Osteocyte (in vitro differentiated cells): ENCODE measurements around the gene ZSCAN20. TPM values are rescaled to one million over a fixed set of nuclear protein-coding genes. Genes with fewer than 3 reads are reported as not detected.

Experiments
- DNase-seq: peaks from one replicate; pipeline ENCODE4 v3.0.0; 2021; ENCODE audit warnings: mixed read lengths; ENCODE audit not compliant: unreplicated experiment; ENCODE audit errors: extremely low spot score
- H3K27ac Mint-ChIP-seq: one replicate; pipeline ENCODE4 v1.8.0; 2021; ENCODE audit warnings: mild to moderate bottlenecking, mixed read lengths; ENCODE audit not compliant: unreplicated experiment
- H3K27me3 Mint-ChIP-seq: one replicate; pipeline ENCODE4 v1.8.0; 2021; ENCODE audit warnings: mixed read lengths; ENCODE audit not compliant: unreplicated experiment
- H3K36me3 Mint-ChIP-seq: one replicate; pipeline ENCODE4 v1.8.0; 2021; ENCODE audit warnings: mixed read lengths; ENCODE audit not compliant: unreplicated experiment
- H3K4me1 Mint-ChIP-seq: one replicate; pipeline ENCODE4 v1.8.0; 2021; ENCODE audit warnings: mixed read lengths; ENCODE audit not compliant: unreplicated experiment
- H3K4me3 Mint-ChIP-seq: one replicate; pipeline ENCODE4 v1.8.0; 2021; ENCODE audit warnings: mild to moderate bottlenecking, moderate library complexity, mixed read lengths; ENCODE audit not compliant: unreplicated experiment
- H3K9me3 Mint-ChIP-seq: one replicate; pipeline ENCODE4 v1.8.0; 2021; ENCODE audit warnings: mixed read lengths; ENCODE audit not compliant: unreplicated experiment
- total RNA-seq: library from RNA; stranded (reverse); gene quantifications from 2 replicates; pipeline ENCODE4 v1.2.1, GENCODE V29; 2021
- TF ChIP-seq, protein P1 (sequence below): fragments of 200-600 bp; sonication (generic); IDR thresholded peaks from 2 replicates; pipeline ENCODE4 v1.5.0; 2021; ENCODE audit warnings: antibody characterized with exemption, mild to moderate bottlenecking, moderate library complexity

Gene ZSCAN20
- total RNA-seq, 1 donor from 2014 or later = 7.3 TPM

DNA sequence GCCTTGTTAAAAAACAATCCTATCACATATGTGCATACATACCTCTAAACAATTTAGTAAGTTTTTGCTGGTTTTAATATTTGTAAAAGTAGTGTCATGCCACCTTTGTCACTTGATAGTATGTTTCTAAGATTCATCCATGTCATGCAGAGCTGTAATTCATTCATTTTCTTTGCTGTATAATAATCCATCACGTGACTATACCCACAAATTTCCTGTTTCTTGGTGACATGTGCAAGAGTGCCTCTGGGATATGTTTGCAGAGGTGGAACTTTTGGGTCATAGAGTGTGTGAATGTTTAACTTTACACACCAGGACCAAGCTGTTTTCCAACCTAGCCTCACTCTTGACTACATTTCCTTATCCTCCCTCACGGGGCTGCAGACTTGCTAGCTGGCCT is 62.9 kb downstream of the ZSCAN20 start:
- TF ChIP-seq, protein P1, sequence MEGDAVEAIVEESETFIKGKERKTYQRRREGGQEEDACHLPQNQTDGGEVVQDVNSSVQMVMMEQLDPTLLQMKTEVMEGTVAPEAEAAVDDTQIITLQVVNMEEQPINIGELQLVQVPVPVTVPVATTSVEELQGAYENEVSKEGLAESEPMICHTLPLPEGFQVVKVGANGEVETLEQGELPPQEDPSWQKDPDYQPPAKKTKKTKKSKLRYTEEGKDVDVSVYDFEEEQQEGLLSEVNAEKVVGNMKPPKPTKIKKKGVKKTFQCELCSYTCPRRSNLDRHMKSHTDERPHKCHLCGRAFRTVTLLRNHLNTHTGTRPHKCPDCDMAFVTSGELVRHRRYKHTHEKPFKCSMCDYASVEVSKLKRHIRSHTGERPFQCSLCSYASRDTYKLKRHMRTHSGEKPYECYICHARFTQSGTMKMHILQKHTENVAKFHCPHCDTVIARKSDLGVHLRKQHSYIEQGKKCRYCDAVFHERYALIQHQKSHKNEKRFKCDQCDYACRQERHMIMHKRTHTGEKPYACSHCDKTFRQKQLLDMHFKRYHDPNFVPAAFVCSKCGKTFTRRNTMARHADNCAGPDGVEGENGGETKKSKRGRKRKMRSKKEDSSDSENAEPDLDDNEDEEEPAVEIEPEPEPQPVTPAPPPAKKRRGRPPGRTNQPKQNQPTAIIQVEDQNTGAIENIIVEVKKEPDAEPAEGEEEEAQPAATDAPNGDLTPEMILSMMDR = no peak
- no peak overlapping the region for H3K27ac Mint-ChIP-seq
- H3K27me3 Mint-ChIP-seq = peaks cover 6% of the 10 kb centered on the region
- no peaks in the 10 kb centered on the region for H3K4me1 Mint-ChIP-seq
- H3K36me3 Mint-ChIP-seq = no peaks in the 10 kb centered on the region
- peaks cover 4% of the 10 kb centered on the region for H3K9me3 Mint-ChIP-seq
- H3K4me3 Mint-ChIP-seq = no peak overlapping the region
- DNase-seq = no peak

DNA sequence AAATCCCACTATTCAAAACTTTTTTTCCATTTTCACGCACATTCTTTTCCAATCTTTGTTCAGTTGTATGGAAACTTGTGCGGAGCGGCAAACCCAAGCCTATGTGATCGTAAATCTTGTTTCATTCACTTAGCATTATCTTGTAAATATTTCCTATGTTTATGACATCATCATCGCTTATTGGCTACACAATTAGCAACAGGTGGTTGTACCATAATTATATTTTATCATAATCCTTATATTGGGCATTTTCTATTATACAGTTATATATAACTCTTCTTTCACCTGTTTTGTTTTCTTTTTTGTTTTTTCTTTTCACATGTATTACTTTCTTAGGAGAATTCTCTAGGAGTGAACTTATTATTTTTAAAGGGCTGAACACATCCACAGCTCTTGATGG is 65.4 kb downstream of the ZSCAN20 start:
- TF ChIP-seq, protein P1 = no peak
- peaks cover 4% of the 10 kb centered on the region for H3K9me3 Mint-ChIP-seq
- H3K27ac Mint-ChIP-seq = no peak overlapping the region
- no peaks in the 10 kb centered on the region for H3K36me3 Mint-ChIP-seq
- H3K4me1 Mint-ChIP-seq = no peaks in the 10 kb centered on the region
- H3K27me3 Mint-ChIP-seq = no peaks in the 10 kb centered on the region
- DNase-seq = no peak
- H3K4me3 Mint-ChIP-seq = no peak overlapping the region

DNA sequence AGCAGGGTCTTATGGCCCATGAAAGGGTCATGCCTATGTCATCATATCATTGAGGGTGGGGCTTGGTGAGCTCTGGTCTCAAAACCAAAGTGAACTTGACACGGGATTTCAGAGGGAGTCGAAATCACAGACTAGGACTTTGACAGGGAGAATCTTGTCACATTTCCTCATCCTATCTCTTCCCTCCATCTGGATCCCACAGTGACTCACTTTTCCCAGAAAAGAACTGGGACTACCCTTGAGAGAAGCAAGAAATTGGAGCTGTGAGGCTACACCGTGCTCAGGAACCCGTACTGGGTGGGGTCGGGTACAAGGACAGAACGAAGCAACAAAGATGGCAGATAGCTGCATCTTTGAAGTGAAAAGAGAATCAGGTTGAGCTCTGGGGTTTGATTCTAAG is 69.5 kb downstream of the ZSCAN20 start:
- no peak for DNase-seq
- Mint-ChIP-seq H3K4me1 (no peaks in the 10 kb centered on the region), H3K36me3 (no peaks in the 10 kb centered on the region), H3K9me3 (no peaks in the 10 kb centered on the region), H3K27me3 (no peaks in the 10 kb centered on the region), H3K27ac (no peak overlapping the region), H3K4me3 (no peak overlapping the region)
- TF ChIP-seq, protein P1 = no peak

Other genes starting within 250 kb of the ZSCAN20 start
- gene ZNF362, start 216.2 kb upstream of the ZSCAN20 start, total RNA-seq = 97.0 and 110 TPM in 2 replicates
- gene A3GALT2, start 151.5 kb upstream of the ZSCAN20 start, total RNA-seq = 0.35 TPM in 1 of 2 replicates, not detected in the other
- gene PHC2, start 41.5 kb upstream of the ZSCAN20 start, total RNA-seq = 148 and 160 TPM in 2 replicates